ENCODE results near the gene CD200R1. TPM values are rescaled to one million over a fixed set of nuclear protein-coding genes. Genes with fewer than 3 reads are reported as not detected.

The CD200R1 gene
- total and polyA plus RNA-seq, 8 donors = 0.25 to 19.3 (median 2.2) TPM; not detected in 2

GRCh38 chr3:112963683-112964082 is 11.2 kb downstream of the CD200R1 start:
- intact Hi-C loops (cut with DNase I; ENCODE audit: low total_unique reads) = no loop called here
- no peaks in the 10 kb centered on the region for H3K4me1 ChIP-seq
- no peak overlapping the region for H3K4me3 ChIP-seq
- H3K27ac ChIP-seq = no peak overlapping the region
- H3K36me3 ChIP-seq = no peaks in the 10 kb centered on the region
- H3K27me3 ChIP-seq = peaks cover 0 to 4% (median 0%) of the 10 kb centered on the region in 3 donors
- peaks cover 0 to 17% (median 10%) of the 10 kb centered on the region in 4 donors for H3K9me3 ChIP-seq
- no peak for TF ChIP-seq EP300 (IDR thresholded peaks at IDR 0.05)
- no peak for TF ChIP-seq POLR2AphosphoS5 (IDR thresholded peaks at IDR 0.05)
- TF ChIP-seq, protein P1, sequence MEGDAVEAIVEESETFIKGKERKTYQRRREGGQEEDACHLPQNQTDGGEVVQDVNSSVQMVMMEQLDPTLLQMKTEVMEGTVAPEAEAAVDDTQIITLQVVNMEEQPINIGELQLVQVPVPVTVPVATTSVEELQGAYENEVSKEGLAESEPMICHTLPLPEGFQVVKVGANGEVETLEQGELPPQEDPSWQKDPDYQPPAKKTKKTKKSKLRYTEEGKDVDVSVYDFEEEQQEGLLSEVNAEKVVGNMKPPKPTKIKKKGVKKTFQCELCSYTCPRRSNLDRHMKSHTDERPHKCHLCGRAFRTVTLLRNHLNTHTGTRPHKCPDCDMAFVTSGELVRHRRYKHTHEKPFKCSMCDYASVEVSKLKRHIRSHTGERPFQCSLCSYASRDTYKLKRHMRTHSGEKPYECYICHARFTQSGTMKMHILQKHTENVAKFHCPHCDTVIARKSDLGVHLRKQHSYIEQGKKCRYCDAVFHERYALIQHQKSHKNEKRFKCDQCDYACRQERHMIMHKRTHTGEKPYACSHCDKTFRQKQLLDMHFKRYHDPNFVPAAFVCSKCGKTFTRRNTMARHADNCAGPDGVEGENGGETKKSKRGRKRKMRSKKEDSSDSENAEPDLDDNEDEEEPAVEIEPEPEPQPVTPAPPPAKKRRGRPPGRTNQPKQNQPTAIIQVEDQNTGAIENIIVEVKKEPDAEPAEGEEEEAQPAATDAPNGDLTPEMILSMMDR (IDR thresholded peaks at IDR 0.05) = no peak
- no peak for TF ChIP-seq POLR2A (IDR thresholded peaks at IDR 0.05)
- DNase-seq = no peak

- DNase-seq = no peak
- H3K36me3 ChIP-seq = no peaks in the 10 kb centered on the region
- TF ChIP-seq POLR2A (IDR thresholded peaks at IDR 0.05) (no peak), EP300 (IDR thresholded peaks at IDR 0.05) (no peak), POLR2AphosphoS5 (IDR thresholded peaks at IDR 0.05) (no peak)
- TF ChIP-seq, protein P1 (IDR thresholded peaks at IDR 0.05) = no peak
- H3K27me3 ChIP-seq = peaks cover 0 to 4% (median 0%) of the 10 kb centered on the region in 3 donors
- no peak overlapping the region for H3K4me3 ChIP-seq
- no peak overlapping the region for H3K27ac ChIP-seq
- intact Hi-C loops (cut with DNase I; ENCODE audit: low total_unique reads) = no loop called here
- peaks cover 0 to 21% (median 5%) of the 10 kb centered on the region in 4 donors for H3K9me3 ChIP-seq
- WGBS, 5 donors = 45 to 55% (median 47%) methylated on average over 6 of the region's 6 CpGs
- no peaks in the 10 kb centered on the region for H3K4me1 ChIP-seq
These were observed 15.9 kb downstream of the CD200R1 start for GRCh38 chr3:112958811-112959560.

GRCh38 chr3:112956351-112956750 is 18.6 kb downstream of the CD200R1 start:
- TF ChIP-seq, protein P1 (IDR thresholded peaks at IDR 0.05) = no peak
- TF ChIP-seq POLR2AphosphoS5 (IDR thresholded peaks at IDR 0.05) (no peak), EP300 (IDR thresholded peaks at IDR 0.05) (no peak), POLR2A (IDR thresholded peaks at IDR 0.05) (no peak)
- intact Hi-C loops (cut with DNase I; ENCODE audit: low total_unique reads) = no loop called here
- DNase-seq = no peak
- no peak overlapping the region for H3K4me3 ChIP-seq
- H3K27me3 ChIP-seq = no peaks in the 10 kb centered on the region
- no peaks in the 10 kb centered on the region for H3K4me1 ChIP-seq
- no peak overlapping the region for H3K27ac ChIP-seq
- peaks cover 0 to 8% (median 0%) of the 10 kb centered on the region in 4 donors for H3K9me3 ChIP-seq
- H3K36me3 ChIP-seq = no peaks in the 10 kb centered on the region

DNA sequence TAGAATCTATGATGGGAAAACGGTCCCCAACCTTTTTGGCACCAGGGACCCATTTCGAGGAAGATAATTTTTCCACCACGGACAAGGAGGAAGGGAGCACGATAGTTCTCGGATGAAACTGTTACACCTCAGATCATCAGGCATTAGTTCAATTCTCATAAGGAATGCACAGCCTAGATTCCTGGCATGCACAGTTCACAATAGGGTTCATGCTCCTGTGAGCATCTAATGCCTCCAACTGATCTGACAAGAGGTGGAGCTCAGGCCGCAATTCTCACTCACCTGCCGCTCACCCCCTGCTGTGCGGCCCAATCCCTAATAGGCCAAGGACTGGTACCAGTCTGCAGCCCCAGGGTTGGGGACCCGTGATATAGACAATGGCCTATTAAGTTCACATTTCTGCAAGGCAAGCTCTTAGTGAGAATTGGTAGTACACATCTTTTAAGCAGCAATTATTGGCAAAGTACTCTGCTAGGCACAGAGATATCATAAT is 26.5 kb downstream of the CD200R1 start:
- 84 to 87% (median 84%) methylated on average over 9 of the region's 9 CpGs for WGBS, 5 donors
- Histone ChIP-seq H3K9me3 (peaks cover 0 to 7% (median 0%) of the 10 kb centered on the region in 4 donors), H3K4me1 (no peaks in the 10 kb centered on the region), H3K4me3 (no peak overlapping the region), H3K27me3 (no peaks in the 10 kb centered on the region), H3K36me3 (no peaks in the 10 kb centered on the region), H3K27ac (no peak overlapping the region)
- no peak for DNase-seq
- no peak for TF ChIP-seq POLR2AphosphoS5 (IDR thresholded peaks at IDR 0.05)
- TF ChIP-seq POLR2A (IDR thresholded peaks at IDR 0.05) = no peak
- no peak for TF ChIP-seq EP300 (IDR thresholded peaks at IDR 0.05)
- TF ChIP-seq, protein P1 (IDR thresholded peaks at IDR 0.05) = no peak
- intact Hi-C loops (cut with DNase I; ENCODE audit: low total_unique reads) = no loop called here
